Measurements from ENCODE around the gene RPS6KA2. TPM values are rescaled to one million over a fixed set of nuclear protein-coding genes. Genes with fewer than 3 reads are reported as not detected.

Gene RPS6KA2
- total and polyA plus RNA-seq, 2 donors (not counting 3 experiments of a cell fraction or from before 2014, with no cell fraction given): 54.5 to 75.8 TPM

- Histone ChIP-seq H3K9me1 (replicated peaks; ENCODE audit: control insufficient read depth, extremely low read depth, insufficient read depth, low read length) (no peaks in the 10 kb centered on the region), H3K36me3 (ENCODE audit: control insufficient read depth in 2 of 2, extremely low read depth in 1 of 2, insufficient read depth in 2 of 2, low read length in 2 of 2) (no peaks in the 10 kb centered on the region), H3K79me2 (ENCODE audit: control insufficient read depth, insufficient read depth, low read length) (no peaks in the 10 kb centered on the region), H3K4me3 (replicated peaks in 1 of 3; ENCODE audit: insufficient read depth in 1 of 3, low read depth in 1 of 3, low read length in 3 of 3) (no peak overlapping the region), H2AFZ (ENCODE audit: low read depth, low read length) (no peak overlapping the region), H4K20me1 (replicated peaks; ENCODE audit: control insufficient read depth, extremely low read depth, insufficient read depth, low read length) (no peaks in the 10 kb centered on the region), H3K4me2 (ENCODE audit: insufficient read depth, low read length) (no peak overlapping the region), H3K9ac (replicated peaks; ENCODE audit: extremely low read depth, insufficient read depth, low read length) (no peak overlapping the region), H3K4me1 (ENCODE audit: control insufficient read depth, extremely low read depth, insufficient read depth, low read length) (peaks cover 7% of the 10 kb centered on the region), H3K9me3 (replicated peaks; ENCODE audit: control insufficient read depth, insufficient read depth, low read length) (no peaks in the 10 kb centered on the region), H3K27me3 (ENCODE audit: control insufficient read depth in 2 of 2, insufficient read depth in 2 of 2, low read length in 2 of 2) (no peaks in the 10 kb centered on the region), H3K27ac (ENCODE audit: insufficient read depth, low read depth, low read length) (no peak overlapping the region)
- no peak for DNase-seq (ENCODE audit: low read depth, low spot score)
- TF ChIP-seq MAX (IDR thresholded peaks at IDR 0.05; ENCODE audit: insufficient read depth, insufficient read length): no peak
- no peak for TF ChIP-seq POLR2A (IDR thresholded peaks at IDR 0.05; ENCODE audit: low read depth, low read length)
- no peak for TF ChIP-seq CTCF (IDR thresholded peaks at IDR 0.05; ENCODE audit: extremely low read depth in 1 of 2, insufficient read depth in 1 of 2, low read depth in 1 of 2, low read length in 2 of 2)
- TF ChIP-seq FOS (IDR thresholded peaks at IDR 0.05; ENCODE audit: borderline replicate concordance, insufficient read depth, low read length): no peak
- no peak for TF ChIP-seq POLR2AphosphoS5 (IDR thresholded peaks at IDR 0.05; ENCODE audit: insufficient read depth, low read depth, low read length)
- no peak for TF ChIP-seq EZH2 (IDR thresholded peaks at IDR 0.05; ENCODE audit: borderline replicate concordance, low read depth, low read length, severe bottlenecking)
- TF ChIP-seq MYC (IDR thresholded peaks at IDR 0.05; ENCODE audit: low read depth, low read length): no peak
- TF ChIP-seq GATA2 (IDR thresholded peaks at IDR 0.05; ENCODE audit: insufficient read depth, insufficient read length, low read depth, low read length): no peak
- no peak for TF ChIP-seq JUN (IDR thresholded peaks at IDR 0.05; ENCODE audit: borderline replicate concordance, insufficient read depth, insufficient read length, low read depth)
- intact Hi-C loops (cut with micrococcal nuclease) (no loop called here), dilution Hi-C loops (cut with MboI; ENCODE audit: extremely low pct_ligation_motif_present, low sequenced_read_pairs) (no loop called here)
- FAIRE-seq: no peak
- BruUV-seq (replicated peaks): no TSS peak
- CTCF ChIA-PET: no interaction called here
- POLR2A ChIA-PET: no interaction called here
Measured at GRCh38 chr6:166580076-166581050, 46.7 kb downstream of the RPS6KA2 start.

All from endothelial cell of umbilical vein (primary cell).